Activated CD8-positive, alpha-beta memory T cell treated with anti-CD3 and anti-CD28 coated beads, Interleukin-2, amount 50 U/mL, for 4 hours (primary cell): ENCODE results near the gene PLA2G7.

Experiments used
- DNase-seq: peaks from one replicate; pipeline ENCODE4 v3.0.0-alpha.2; 2020

Gene PLA2G7

DNA sequence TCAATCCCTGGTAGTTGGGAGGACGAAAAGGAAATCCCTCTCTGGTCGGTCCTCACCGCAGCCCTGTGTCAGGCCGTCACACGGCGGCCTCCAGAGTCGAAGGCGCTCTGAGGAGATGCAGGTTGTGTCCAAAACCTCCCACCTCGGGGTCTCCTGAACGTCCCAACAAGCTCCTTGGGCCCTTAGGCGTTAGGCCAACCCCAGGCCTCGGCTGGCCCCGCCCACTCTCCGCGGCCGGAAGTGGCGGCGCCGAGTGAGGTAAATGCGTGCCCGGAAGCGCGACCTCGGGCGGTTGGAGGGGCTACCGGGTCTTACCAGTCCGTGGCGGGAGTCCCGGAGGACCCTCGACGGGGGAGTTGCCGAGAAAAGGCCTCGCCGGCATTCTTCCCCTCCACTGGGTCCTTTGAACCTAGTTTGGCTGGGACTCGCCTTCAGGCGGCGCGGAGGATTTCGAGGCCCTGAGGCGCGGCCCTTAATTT is 47.5 kb downstream of the PLA2G7 start, which contains the start of gene TDRD6:
Gene TDRD6, plus strand, starts transcription at position 267 of the 479 bp plus-strand sequence. CDS start 244 bp downstream, outside the sequence.
- no peak for DNase-seq

DNA sequence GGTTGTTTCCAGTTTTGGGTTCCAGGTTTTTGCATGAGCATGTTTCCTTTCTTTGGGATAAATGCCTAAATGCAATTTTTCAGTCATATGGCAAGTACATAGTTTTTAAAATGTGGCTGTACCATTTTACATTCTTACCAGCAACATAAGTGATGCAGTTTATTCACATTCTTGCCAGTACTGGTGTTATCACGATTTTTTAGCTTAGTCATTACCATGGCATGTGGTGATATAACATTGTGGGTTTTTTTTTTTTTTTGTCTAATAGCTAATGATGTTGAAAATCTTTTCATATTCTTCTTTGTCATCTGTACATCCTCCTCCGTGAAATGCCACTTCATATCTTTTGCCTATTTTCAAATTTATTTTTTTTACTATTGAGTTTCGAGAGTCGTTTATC is 50.4 kb downstream of the PLA2G7 start:
- no peak for DNase-seq

DNA sequence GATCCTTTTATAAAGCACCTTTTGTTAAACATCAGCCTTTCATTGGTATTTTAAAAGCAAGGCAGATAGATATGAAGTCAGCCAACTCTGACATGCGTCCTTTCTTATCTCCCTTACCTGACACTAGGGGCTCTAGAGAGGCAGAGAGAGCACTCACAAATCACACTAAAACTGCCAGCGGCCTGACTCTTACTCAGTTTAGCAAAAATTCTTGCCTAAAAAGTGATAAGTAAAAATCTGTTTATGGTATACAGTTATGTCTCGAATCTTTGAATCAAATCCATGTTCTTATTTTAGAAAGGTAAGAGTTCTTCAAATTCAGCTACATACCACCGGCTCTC is 57.9 kb downstream of the PLA2G7 start:
- DNase-seq = no peak

DNA sequence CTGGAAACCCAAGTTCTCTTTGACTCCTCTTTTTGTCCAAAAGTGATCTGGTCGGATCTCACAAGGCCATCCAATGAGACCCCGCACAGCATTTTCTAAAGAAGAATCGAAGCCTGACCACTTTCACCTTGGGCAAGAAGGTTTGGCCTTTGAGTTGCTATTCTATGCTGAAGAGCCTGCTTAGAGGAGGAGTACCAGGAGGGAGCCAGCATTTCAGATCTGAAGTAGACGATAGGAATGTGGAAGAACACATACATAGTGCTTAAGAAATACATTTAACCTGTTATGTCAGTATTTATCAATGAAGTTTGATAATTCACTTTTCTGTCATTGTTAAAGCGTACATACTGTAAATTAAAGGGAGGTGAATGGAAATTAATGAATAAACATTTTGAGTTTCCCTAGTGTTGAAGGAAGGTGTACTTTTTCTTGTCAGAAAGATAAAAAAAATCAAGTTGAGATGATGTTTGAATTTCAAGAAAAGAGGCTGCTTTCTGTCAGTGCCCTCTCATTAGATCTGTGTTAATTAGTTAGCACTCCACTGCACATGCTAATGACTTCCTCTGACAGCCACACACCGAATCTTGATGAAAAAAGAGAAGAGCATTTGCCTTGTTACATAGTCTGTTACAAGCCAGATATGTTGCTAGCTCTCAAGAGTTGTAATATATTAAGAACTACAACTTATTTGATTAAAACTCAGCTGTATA is 58.4 kb downstream of the PLA2G7 start:
- no peak for DNase-seq

DNA sequence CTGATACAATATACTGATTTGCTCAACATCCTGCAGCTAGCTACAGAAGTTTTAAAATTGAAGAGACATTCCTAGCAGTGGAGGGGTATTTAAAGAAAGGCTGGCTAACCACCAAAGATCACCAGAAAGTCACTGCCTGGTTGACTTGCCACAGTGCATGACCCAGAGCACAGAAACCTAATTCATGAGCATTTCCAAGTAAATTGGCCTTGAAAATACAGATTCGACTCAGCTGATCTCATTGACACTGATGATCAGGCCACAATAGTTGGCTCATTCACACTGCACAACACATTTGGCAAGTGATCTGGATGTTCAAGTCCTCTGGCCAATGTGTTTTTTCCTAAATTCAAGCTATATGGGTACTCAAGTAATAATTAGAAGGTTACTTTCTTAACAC is 60.8 kb downstream of the PLA2G7 start:
- DNase-seq = no peak

DNA sequence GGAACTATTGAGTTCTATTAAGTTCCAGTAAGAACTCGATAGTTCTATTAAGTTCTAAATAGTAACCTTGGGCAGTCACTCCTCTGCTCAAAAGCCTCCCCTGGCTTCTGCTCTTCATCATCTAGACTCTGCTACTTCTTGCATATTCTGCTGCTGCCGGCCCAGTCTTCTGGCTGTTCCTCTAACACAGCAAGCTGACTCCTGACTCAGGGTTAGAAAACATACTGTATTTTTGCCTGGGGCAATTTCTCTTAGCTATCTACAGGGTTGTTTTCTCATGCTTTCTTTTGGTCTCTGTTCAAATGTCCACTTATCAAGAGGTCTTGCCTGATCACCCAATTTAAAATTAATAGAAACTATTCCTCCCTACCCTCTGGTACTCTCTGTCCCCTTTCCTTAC is 67.8 kb downstream of the PLA2G7 start:
- no peak for DNase-seq

DNA sequence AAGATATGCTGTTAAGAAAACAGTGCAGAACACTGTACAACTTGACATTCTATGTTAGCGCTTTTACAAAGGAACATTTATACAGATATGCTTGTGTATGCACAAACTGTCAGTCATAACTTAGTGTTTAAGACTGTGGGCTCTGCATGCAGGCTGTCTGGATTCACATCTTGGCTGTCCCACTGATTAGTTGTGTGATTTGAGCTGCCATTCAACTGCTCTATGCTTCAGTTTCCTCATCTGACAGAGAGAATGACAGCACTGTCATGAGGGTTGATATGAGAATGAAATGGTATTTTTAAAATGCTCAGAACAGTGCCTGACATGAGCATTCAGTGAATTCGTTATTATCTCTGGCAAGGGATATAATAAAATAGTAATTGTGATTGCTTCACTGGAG is 73.7 kb downstream of the PLA2G7 start:
- DNase-seq = no peak

DNA sequence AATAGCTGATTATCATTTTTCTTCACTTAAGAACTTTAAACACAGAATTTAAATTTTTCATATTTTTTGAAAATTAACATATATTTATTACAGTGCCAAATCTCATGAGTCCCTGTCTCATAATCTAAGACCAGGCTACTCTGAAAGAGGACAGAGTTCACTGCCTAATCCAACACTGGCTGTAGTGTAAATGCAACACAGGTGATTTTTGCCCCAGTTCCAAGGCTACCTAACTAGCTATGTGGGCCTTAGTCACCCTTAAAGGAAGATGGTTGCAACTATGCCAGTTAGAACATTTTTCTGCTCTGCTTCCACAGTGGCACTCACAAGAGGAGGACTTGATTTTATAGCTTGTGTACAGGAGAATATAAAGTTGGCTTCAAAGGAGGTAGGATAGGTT is 77.5 kb downstream of the PLA2G7 start:
- DNase-seq = no peak

DNA sequence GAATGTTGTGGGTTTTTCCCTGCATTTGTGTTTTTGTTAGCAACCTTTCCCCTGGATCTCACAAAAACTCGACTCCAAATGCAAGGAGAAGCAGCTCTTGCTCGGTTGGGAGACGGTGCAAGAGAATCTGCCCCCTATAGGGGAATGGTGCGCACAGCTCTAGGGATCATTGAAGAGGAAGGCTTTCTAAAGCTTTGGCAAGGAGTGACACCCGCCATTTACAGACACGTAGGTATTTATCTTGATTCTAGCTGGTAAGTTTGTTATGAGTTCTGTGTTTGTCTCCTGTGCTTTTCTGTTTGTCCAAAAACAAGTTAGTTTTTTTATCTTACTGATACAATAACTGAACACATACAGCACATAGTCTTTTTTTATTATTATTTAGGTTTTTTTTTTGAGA is 79.4 kb downstream of the PLA2G7 start:
- no peak for DNase-seq
